HL-60 (cell line): ENCODE measurements around the gene RHNO1.

Experiments used
- CTCF ChIP-seq: IDR thresholded peaks from one replicate; pipeline ENCODE4 v1.5.1; 2011; ENCODE audit warnings: low read length, control low read depth, inconsistent platforms; ENCODE audit not compliant: insufficient read depth
- POLR2AphosphoS5 ChIP-seq: IDR thresholded peaks from 2 replicates; pipeline ENCODE4 v1.6.1; 2012; ENCODE audit warnings: low read depth
- REST ChIP-seq: IDR thresholded peaks from 2 replicates; pipeline ENCODE4 v1.6.1; 2012; ENCODE audit warnings: low read depth; ENCODE audit not compliant: insufficient replicate concordance
- SPI1 ChIP-seq: IDR thresholded peaks from 2 replicates; pipeline ENCODE4 v1.6.1; 2012; ENCODE audit warnings: low read depth, mild to moderate bottlenecking, borderline replicate concordance

- TF ChIP-seq CTCF (no peak), POLR2AphosphoS5 (no peak), REST (no peak), SPI1 (no peak)
These were observed 31.7 kb upstream of the RHNO1 start for GRCh38 chr12:2845280-2845679.
